HepG2 (cell line): Measurements from ENCODE around the gene CCNB1IP1. TPM values are rescaled to one million over a fixed set of nuclear protein-coding genes. Genes with fewer than 3 reads are reported as not detected.

ENCODE experiments used
- HIVEP1 ChIP-seq: sonication (generic); formaldehyde crosslinking; IDR thresholded peaks from 2 replicates; pipeline ENCODE4 v1.4.0; 2020; ENCODE audit warnings: mild to moderate bottlenecking, missing genetic modification reagents
- JARID2 ChIP-seq: sonication (generic); formaldehyde crosslinking; IDR thresholded peaks from 2 replicates; pipeline ENCODE4 v1.8.1; 2023; ENCODE audit warnings: missing genetic modification reagents, inconsistent platforms; ENCODE audit not compliant: insufficient replicate concordance
- KAT2B ChIP-seq: fragments of 150-350 bp; IDR thresholded peaks from 2 replicates; pipeline ENCODE4 v1.6.1; 2014; ENCODE audit warnings: low read depth, low read length, borderline replicate concordance
- MIER3 ChIP-seq: IDR thresholded peaks from 2 replicates; pipeline ENCODE4 v1.6.1; 2016; ENCODE audit warnings: missing compliant biosample characterization, borderline replicate concordance
- NFKB2 ChIP-seq: sonication (generic); formaldehyde crosslinking; IDR thresholded peaks from 2 replicates; pipeline ENCODE4 v1.4.0; 2020; ENCODE audit warnings: missing genetic modification reagents, borderline replicate concordance
- NFKBIZ ChIP-seq: IDR thresholded peaks from 2 replicates; pipeline ENCODE4 v1.6.1; 2018; ENCODE audit warnings: missing genetic modification reagents, missing compliant biosample characterization
- NRL ChIP-seq: sonication (generic); formaldehyde crosslinking; IDR thresholded peaks from 2 replicates; pipeline ENCODE4 v1.5.0; 2020; ENCODE audit warnings: missing genetic modification reagents, mild to moderate bottlenecking, moderate library complexity, borderline replicate concordance
- ONECUT2 ChIP-seq: sonication (generic); formaldehyde crosslinking; IDR thresholded peaks from 2 replicates; pipeline ENCODE4 v1.4.0; 2020; ENCODE audit warnings: missing genetic modification reagents
- PHF5A ChIP-seq: IDR thresholded peaks from one replicate; pipeline ENCODE4 v1.6.1; 2018; ENCODE audit warnings: low read depth, missing genetic modification reagents; ENCODE audit not compliant: unreplicated experiment
- WIZ ChIP-seq: sonication (generic); formaldehyde crosslinking; IDR thresholded peaks from 2 replicates; pipeline ENCODE4 v1.5.1; 2020; ENCODE audit warnings: mild to moderate bottlenecking, missing genetic modification reagents
- ZBTB20 ChIP-seq: sonication (generic); formaldehyde crosslinking; IDR thresholded peaks from 2 replicates; pipeline ENCODE4 v1.8.1; 2023; ENCODE audit warnings: missing genetic modification reagents, low read depth, mild to moderate bottlenecking, borderline replicate concordance
- ZBTB42 ChIP-seq: sonication (generic); formaldehyde crosslinking; IDR thresholded peaks from 2 replicates; pipeline ENCODE4 v1.5.0; 2020; ENCODE audit warnings: mild to moderate bottlenecking, missing genetic modification reagents
- ZNF101 ChIP-seq: sonication (generic); formaldehyde crosslinking; IDR thresholded peaks from 2 replicates; pipeline ENCODE4 v1.4.0; 2020; ENCODE audit warnings: mild to moderate bottlenecking, low read depth, missing genetic modification reagents, borderline replicate concordance
- ZNF530 ChIP-seq: sonication (generic); formaldehyde crosslinking; IDR thresholded peaks from 2 replicates; pipeline ENCODE4 v1.5.0; 2020; ENCODE audit warnings: low read depth, mild to moderate bottlenecking, missing genetic modification reagents
- ZNF792 ChIP-seq: IDR thresholded peaks from 2 replicates; pipeline ENCODE4 v1.6.1; 2016
- polyA plus RNA-seq, 8 experiments: library from polyadenylated mRNA; depleted of rRNA in 3 of 8; stranded (reverse) in 7 of 8; unstranded in 1 of 8; fragments of >200 nt; fragmentation: Illumina TruSeq in 4 of 8; extraction: Trizol in 4 of 8; gene quantifications; 2 replicates each; pipeline versions ENCODE4 v1.2.1 to v1.2.3, GENCODE V29; 2011 to 2016; ENCODE audit warnings: low read depth in 4 of 8, missing spikeins in 1 of 8, mixed read lengths in 1 of 8; ENCODE audit not compliant: insufficient read depth in 1 of 8
- total RNA-seq, 5 experiments: library from RNA; depleted of rRNA; stranded (reverse); fragments of >200 nt; fragmentation: Illumina TruSeq; extraction: Trizol; gene quantifications; 2 replicates each; pipeline ENCODE4 v1.2.3, GENCODE V29; 2016; ENCODE audit warnings: low read depth in 1 of 5
- TF ChIP-seq, protein P1 (sequence below): IDR thresholded peaks from 2 replicates; pipeline ENCODE4 v1.6.1; 2016; ENCODE audit warnings: low read depth, missing genetic modification reagents, missing compliant biosample characterization
- TF ChIP-seq, protein P2 (sequence below): sonication (generic); formaldehyde crosslinking; IDR thresholded peaks from 2 replicates; pipeline ENCODE4 v1.5.0; 2020; ENCODE audit warnings: missing genetic modification reagents, mild to moderate bottlenecking, borderline replicate concordance
- TF ChIP-seq, protein P3 (sequence below): sonication (generic); formaldehyde crosslinking; conservative IDR thresholded peaks from 2 replicates; pipeline ENCODE4 v1.4.0; 2020; ENCODE audit warnings: missing genetic modification reagents
- TF ChIP-seq, protein P4 (sequence below): sonication (generic); formaldehyde crosslinking; IDR thresholded peaks from 2 replicates; pipeline ENCODE4 v1.5.0; 2020; ENCODE audit warnings: missing genetic modification reagents

Gene CCNB1IP1
- total and polyA plus RNA-seq, 2 of the 13 experiments (the other 11 are each of a cell fraction or from before 2014, with no cell fraction given): 98.3 to 125 TPM

DNA sequence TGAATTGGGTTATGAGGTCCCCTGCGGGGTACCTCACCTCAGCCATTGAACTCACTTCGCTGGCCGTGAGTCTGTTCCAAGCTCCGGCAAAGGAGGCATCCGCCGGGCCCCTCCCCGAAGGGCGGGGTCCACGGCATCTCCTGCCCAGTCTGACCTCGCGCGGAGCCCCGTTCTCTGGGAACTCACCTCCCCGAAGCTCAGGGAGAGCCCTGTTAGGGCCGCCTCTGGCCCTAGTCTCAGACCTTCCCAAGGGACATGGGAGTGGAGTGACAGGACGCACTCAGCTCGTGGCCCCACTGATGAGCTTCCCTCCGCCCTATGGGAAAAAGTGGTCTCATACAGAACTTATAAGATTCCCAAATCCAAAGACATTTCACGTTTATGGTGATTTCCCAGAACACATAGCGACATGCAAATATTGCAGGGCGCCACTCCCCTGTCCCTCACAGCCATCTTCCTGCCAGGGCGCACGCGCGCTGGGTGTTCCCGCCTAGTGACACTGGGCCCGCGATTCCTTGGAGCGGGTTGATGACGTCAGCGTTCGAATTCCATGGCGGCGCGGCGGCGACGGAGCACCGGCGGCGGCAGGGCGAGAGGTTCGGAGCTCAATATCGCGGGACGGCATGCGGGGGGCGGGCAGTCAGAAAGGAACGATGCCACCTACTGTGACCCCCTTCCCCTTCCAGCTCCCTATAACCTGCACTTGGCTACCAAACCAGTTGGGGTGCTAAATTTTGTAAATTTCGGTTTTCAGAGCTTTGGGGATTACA, 10.2 kb upstream of the CCNB1IP1 start, which contains the start of gene PARP2 (continued):
- TF ChIP-seq, protein P1, sequence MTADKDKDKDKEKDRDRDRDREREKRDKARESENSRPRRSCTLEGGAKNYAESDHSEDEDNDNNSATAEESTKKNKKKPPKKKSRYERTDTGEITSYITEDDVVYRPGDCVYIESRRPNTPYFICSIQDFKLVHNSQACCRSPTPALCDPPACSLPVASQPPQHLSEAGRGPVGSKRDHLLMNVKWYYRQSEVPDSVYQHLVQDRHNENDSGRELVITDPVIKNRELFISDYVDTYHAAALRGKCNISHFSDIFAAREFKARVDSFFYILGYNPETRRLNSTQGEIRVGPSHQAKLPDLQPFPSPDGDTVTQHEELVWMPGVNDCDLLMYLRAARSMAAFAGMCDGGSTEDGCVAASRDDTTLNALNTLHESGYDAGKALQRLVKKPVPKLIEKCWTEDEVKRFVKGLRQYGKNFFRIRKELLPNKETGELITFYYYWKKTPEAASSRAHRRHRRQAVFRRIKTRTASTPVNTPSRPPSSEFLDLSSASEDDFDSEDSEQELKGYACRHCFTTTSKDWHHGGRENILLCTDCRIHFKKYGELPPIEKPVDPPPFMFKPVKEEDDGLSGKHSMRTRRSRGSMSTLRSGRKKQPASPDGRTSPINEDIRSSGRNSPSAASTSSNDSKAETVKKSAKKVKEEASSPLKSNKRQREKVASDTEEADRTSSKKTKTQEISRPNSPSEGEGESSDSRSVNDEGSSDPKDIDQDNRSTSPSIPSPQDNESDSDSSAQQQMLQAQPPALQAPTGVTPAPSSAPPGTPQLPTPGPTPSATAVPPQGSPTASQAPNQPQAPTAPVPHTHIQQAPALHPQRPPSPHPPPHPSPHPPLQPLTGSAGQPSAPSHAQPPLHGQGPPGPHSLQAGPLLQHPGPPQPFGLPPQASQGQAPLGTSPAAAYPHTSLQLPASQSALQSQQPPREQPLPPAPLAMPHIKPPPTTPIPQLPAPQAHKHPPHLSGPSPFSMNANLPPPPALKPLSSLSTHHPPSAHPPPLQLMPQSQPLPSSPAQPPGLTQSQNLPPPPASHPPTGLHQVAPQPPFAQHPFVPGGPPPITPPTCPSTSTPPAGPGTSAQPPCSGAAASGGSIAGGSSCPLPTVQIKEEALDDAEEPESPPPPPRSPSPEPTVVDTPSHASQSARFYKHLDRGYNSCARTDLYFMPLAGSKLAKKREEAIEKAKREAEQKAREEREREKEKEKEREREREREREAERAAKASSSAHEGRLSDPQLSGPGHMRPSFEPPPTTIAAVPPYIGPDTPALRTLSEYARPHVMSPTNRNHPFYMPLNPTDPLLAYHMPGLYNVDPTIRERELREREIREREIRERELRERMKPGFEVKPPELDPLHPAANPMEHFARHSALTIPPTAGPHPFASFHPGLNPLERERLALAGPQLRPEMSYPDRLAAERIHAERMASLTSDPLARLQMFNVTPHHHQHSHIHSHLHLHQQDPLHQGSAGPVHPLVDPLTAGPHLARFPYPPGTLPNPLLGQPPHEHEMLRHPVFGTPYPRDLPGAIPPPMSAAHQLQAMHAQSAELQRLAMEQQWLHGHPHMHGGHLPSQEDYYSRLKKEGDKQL (CRISPR knock-in tag): no peak
- TF ChIP-seq, protein P2, sequence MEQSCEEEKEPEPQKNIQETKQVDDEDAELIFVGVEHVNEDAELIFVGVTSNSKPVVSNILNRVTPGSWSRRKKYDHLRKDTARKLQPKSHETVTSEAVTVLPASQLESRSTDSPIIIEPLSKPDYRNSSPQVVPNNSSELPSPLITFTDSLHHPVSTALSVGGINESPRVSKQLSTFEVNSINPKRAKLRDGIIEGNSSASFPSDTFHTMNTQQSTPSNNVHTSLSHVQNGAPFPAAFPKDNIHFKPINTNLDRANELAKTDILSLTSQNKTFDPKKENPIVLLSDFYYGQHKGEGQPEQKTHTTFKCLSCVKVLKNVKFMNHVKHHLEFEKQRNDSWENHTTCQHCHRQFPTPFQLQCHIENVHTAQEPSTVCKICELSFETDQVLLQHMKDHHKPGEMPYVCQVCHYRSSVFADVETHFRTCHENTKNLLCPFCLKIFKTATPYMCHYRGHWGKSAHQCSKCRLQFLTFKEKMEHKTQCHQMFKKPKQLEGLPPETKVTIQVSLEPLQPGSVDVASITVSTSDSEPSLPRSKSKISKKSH (CRISPR knock-in tag): peak; percentile 19; the same call in 1 of the 2 replicates
- TF ChIP-seq PHF5A (CRISPR knock-in tag) (peak; percentile 73), ONECUT2 (CRISPR knock-in tag) (peak; percentile 50), ZNF101 (CRISPR knock-in tag) (no peak; the same call in 1 of the 2 replicates), ZBTB42 (no peak; the same call in 1 of the 2 replicates), NFKBIZ (CRISPR knock-in tag) (no peak; the same call in 1 of the 2 replicates), KAT2B (no peak), NRL (CRISPR knock-in tag) (peak; percentile 75; the same call in 1 of the 2 replicates), WIZ (CRISPR knock-in tag) (no peak; the same call in 1 of the 2 replicates), ZBTB20 (CRISPR knock-in tag) (no peak; the same call in 1 of the 2 replicates), ZNF530 (CRISPR knock-in tag) (no peak), JARID2 (CRISPR knock-in tag) (no peak), HIVEP1 (CRISPR knock-in tag) (peak; percentile 85; the same call in 1 of the 2 replicates), NFKB2 (CRISPR knock-in tag) (peak; percentile 91; the same call in 1 of the 2 replicates), ZNF792 (CRISPR knock-in tag) (peak; percentile 73; the same call in 1 of the 2 replicates), MIER3 (peak; percentile 95)
- TF ChIP-seq, protein P3, sequence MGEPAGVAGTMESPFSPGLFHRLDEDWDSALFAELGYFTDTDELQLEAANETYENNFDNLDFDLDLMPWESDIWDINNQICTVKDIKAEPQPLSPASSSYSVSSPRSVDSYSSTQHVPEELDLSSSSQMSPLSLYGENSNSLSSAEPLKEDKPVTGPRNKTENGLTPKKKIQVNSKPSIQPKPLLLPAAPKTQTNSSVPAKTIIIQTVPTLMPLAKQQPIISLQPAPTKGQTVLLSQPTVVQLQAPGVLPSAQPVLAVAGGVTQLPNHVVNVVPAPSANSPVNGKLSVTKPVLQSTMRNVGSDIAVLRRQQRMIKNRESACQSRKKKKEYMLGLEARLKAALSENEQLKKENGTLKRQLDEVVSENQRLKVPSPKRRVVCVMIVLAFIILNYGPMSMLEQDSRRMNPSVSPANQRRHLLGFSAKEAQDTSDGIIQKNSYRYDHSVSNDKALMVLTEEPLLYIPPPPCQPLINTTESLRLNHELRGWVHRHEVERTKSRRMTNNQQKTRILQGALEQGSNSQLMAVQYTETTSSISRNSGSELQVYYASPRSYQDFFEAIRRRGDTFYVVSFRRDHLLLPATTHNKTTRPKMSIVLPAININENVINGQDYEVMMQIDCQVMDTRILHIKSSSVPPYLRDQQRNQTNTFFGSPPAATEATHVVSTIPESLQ: no peak
- TF ChIP-seq, protein P4, sequence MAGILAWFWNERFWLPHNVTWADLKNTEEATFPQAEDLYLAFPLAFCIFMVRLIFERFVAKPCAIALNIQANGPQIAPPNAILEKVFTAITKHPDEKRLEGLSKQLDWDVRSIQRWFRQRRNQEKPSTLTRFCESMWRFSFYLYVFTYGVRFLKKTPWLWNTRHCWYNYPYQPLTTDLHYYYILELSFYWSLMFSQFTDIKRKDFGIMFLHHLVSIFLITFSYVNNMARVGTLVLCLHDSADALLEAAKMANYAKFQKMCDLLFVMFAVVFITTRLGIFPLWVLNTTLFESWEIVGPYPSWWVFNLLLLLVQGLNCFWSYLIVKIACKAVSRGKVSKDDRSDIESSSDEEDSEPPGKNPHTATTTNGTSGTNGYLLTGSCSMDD (CRISPR knock-in tag): no peak
